SK-N-SH (cell line): ENCODE measurements around the gene FLT1. TPM values are rescaled to one million over a fixed set of nuclear protein-coding genes. Genes with fewer than 3 reads are reported as not detected.

Experiments
- CTCF ChIA-PET: fragments of 300-600, 350-600 bp; formaldehyde crosslinking; extraction: SDS; loops from one replicate; lab custom pipeline; 2021; lab: Yijun Ruan, JAX
- POLR2A ChIA-PET: fragments of 350-600 bp; sonication (Branson Sonifier 250); formaldehyde crosslinking; extraction: SDS; loops from one replicate; lab custom pipeline; 2020; ENCODE audit warnings: antibody characterized with exemption, inconsistent platforms; lab: Yijun Ruan, JAX
- DNase-seq: peaks from one replicate; pipeline ENCODE4 v3.0.0; 2012
- H2AFZ ChIP-seq: fragments of 200-600 bp; sonication (generic); 2 replicates; pipeline ENCODE4 v1.8.1; 2016; ENCODE audit warnings: antibody characterized with exemption, mild to moderate bottlenecking, low read depth
- H3F3A ChIP-seq: fragments of 200-600 bp; sonication (generic); replicated peaks from 2 replicates; pipeline ENCODE3; 2016; ENCODE audit warnings: antibody characterized with exemption, mild to moderate bottlenecking; ENCODE audit not compliant: insufficient read depth
- H3K27ac ChIP-seq, 2 experiments: fragments of 200-500 bp in 1 of 2; fragments of 200-600 bp in 1 of 2; sonication (Bioruptor generic) in 1 of 2; sonication (generic), shearing (Covaris generic) in 1 of 2; 2 replicates each; pipeline versions ENCODE4 v1.5.1 to v1.6.1; 2014 to 2016; ENCODE audit warnings: low read depth in 2 of 2, inconsistent platforms in 1 of 2, low read length in 1 of 2, mild to moderate bottlenecking in 1 of 2, mixed read lengths in 1 of 2
- H3K27me3 ChIP-seq: fragments of 200-600 bp; sonication (generic), shearing (Covaris generic); 2 replicates; pipeline ENCODE4 v1.6.1; 2016; ENCODE audit warnings: mixed run types; ENCODE audit not compliant: insufficient read depth
- H3K36me3 ChIP-seq, 2 experiments: fragments of 200-500 bp in 1 of 2; fragments of 200-600 bp in 1 of 2; sonication (Bioruptor generic) in 1 of 2; sonication (generic) in 1 of 2; replicated peaks in 1 of 2; 2 replicates each; pipeline versions ENCODE3 to v1.5.1; 2014 to 2016; ENCODE audit warnings: low read length in 1 of 2, mild to moderate bottlenecking in 1 of 2; ENCODE audit not compliant: insufficient read depth in 2 of 2, control insufficient read depth in 1 of 2
- H3K4me1 ChIP-seq, 2 experiments: fragments of 200-500 bp in 1 of 2; fragments of 200-600 bp in 1 of 2; sonication (Bioruptor generic) in 1 of 2; sonication (generic), shearing (Covaris generic) in 1 of 2; 2 replicates each; pipeline versions ENCODE4 v1.5.1 to v1.6.1; 2014 to 2016; ENCODE audit warnings: low read depth in 1 of 2, low read length in 1 of 2, mixed run types in 1 of 2; ENCODE audit not compliant: insufficient read depth in 2 of 2, control insufficient read depth in 1 of 2
- H3K4me2 ChIP-seq: fragments of 200-600 bp; sonication (generic), shearing (Covaris generic); 2 replicates; pipeline ENCODE4 v1.6.1; 2017; ENCODE audit warnings: mixed run types
- H3K4me3 ChIP-seq, 2 experiments: fragments of 200-500 bp in 1 of 2; fragments of 200-600 bp in 1 of 2; sonication (Bioruptor generic) in 1 of 2; sonication (generic), shearing (Covaris generic) in 1 of 2; 2 replicates each; pipeline versions ENCODE4 v1.5.1 to v1.8.1; 2014 to 2016; ENCODE audit warnings: low read depth in 2 of 2, inconsistent platforms in 1 of 2, low read length in 1 of 2, mild to moderate bottlenecking in 1 of 2, mixed read lengths in 1 of 2, moderate library complexity in 1 of 2
- H3K79me2 ChIP-seq: fragments of 200-600 bp; sonication (generic); 2 replicates; pipeline ENCODE4 v1.8.1; 2017; ENCODE audit warnings: mild to moderate bottlenecking; ENCODE audit not compliant: insufficient read depth
- H3K9ac ChIP-seq: fragments of 200-600 bp; sonication (generic); 2 replicates; pipeline ENCODE4 v1.6.1; 2017; ENCODE audit warnings: mixed run types
- H3K9me2 ChIP-seq: fragments of 200-600 bp; sonication (generic); 2 replicates; pipeline ENCODE4 v1.6.1; 2017; ENCODE audit warnings: mixed run types
- H3K9me3 ChIP-seq: fragments of 200-600 bp; sonication (generic); 2 replicates; pipeline ENCODE4 v1.6.1; 2017; ENCODE audit warnings: mixed run types, mild to moderate bottlenecking, moderate library complexity
- H4K20me1 ChIP-seq: fragments of 200-600 bp; sonication (generic); 2 replicates; pipeline ENCODE4 v1.6.1; 2017; ENCODE audit warnings: mild to moderate bottlenecking, mixed run types; ENCODE audit not compliant: insufficient read depth
- FOSL2 ChIP-seq: IDR thresholded peaks from 2 replicates; pipeline ENCODE4 v1.4.0; 2012; ENCODE audit warnings: low read depth, mild to moderate bottlenecking, moderate library complexity, borderline replicate concordance
- FOXJ3 ChIP-seq: sonication (generic); formaldehyde crosslinking; IDR thresholded peaks from 2 replicates; pipeline ENCODE4 v1.5.1; 2020; ENCODE audit warnings: mild to moderate bottlenecking, missing genetic modification reagents
- IRF3 ChIP-seq: fragments of 150-350 bp; IDR thresholded peaks from 2 replicates; pipeline ENCODE4 v1.6.1; 2016; ENCODE audit warnings: mild to moderate bottlenecking, low read depth, low read length
- NFIC ChIP-seq: IDR thresholded peaks from 2 replicates; pipeline ENCODE4 v1.4.0; 2012; ENCODE audit warnings: borderline replicate concordance
- NRF1 ChIP-seq: IDR thresholded peaks from 2 replicates; pipeline ENCODE4 v1.6.1; 2012; ENCODE audit warnings: low read depth, mild to moderate bottlenecking, low read length
- POLR2AphosphoS5 ChIP-seq: IDR thresholded peaks from 2 replicates; pipeline ENCODE4 v1.6.1; 2012; ENCODE audit warnings: low read depth, low read length
- REST ChIP-seq: IDR thresholded peaks from 2 replicates; pipeline ENCODE4 v1.6.1; 2012; ENCODE audit warnings: mild to moderate bottlenecking, low read depth, low read length, moderate library complexity
- RFX5 ChIP-seq: IDR thresholded peaks from 2 replicates; pipeline ENCODE4 v1.6.1; 2012; ENCODE audit warnings: mild to moderate bottlenecking, improper control_type of control experiment, low read length
- RXRA ChIP-seq: IDR thresholded peaks from 2 replicates; pipeline ENCODE4 v1.4.0; 2012; ENCODE audit warnings: low read depth, mild to moderate bottlenecking, borderline replicate concordance
- SIN3A ChIP-seq: IDR thresholded peaks from 2 replicates; pipeline ENCODE4 v1.6.1; 2012; ENCODE audit warnings: low read depth, mild to moderate bottlenecking, low read length, moderate library complexity, borderline replicate concordance
- USF2 ChIP-seq: fragments of 150-350 bp; IDR thresholded peaks from 2 replicates; pipeline ENCODE4 v1.6.1; 2017; ENCODE audit warnings: antibody characterized with exemption, low read length, low read depth, borderline replicate concordance
- WGBS: methylation state at CpG from one replicate; pipeline ENCODE4 v1.1.6; 2017; ENCODE audit warnings: low lambda C conversion rate; 5-methylcytosine and 5-hydroxymethylcytosine counted together
- polyA plus RNA-seq, 3 experiments: library from polyadenylated mRNA; depleted of rRNA; stranded (reverse); fragments of >200 nt; gene quantifications; 2 replicates each; pipeline ENCODE4 v1.2.3, GENCODE V29; 2012

The FLT1 gene, protein sequence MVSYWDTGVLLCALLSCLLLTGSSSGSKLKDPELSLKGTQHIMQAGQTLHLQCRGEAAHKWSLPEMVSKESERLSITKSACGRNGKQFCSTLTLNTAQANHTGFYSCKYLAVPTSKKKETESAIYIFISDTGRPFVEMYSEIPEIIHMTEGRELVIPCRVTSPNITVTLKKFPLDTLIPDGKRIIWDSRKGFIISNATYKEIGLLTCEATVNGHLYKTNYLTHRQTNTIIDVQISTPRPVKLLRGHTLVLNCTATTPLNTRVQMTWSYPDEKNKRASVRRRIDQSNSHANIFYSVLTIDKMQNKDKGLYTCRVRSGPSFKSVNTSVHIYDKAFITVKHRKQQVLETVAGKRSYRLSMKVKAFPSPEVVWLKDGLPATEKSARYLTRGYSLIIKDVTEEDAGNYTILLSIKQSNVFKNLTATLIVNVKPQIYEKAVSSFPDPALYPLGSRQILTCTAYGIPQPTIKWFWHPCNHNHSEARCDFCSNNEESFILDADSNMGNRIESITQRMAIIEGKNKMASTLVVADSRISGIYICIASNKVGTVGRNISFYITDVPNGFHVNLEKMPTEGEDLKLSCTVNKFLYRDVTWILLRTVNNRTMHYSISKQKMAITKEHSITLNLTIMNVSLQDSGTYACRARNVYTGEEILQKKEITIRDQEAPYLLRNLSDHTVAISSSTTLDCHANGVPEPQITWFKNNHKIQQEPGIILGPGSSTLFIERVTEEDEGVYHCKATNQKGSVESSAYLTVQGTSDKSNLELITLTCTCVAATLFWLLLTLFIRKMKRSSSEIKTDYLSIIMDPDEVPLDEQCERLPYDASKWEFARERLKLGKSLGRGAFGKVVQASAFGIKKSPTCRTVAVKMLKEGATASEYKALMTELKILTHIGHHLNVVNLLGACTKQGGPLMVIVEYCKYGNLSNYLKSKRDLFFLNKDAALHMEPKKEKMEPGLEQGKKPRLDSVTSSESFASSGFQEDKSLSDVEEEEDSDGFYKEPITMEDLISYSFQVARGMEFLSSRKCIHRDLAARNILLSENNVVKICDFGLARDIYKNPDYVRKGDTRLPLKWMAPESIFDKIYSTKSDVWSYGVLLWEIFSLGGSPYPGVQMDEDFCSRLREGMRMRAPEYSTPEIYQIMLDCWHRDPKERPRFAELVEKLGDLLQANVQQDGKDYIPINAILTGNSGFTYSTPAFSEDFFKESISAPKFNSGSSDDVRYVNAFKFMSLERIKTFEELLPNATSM (N-terminal part only)
- polyA plus RNA-seq (2012; rRNA removed), result 0.20 and 0.41 TPM in 2 replicates
- 0.51 and 0.57 TPM in 2 replicates for polyA plus RNA-seq (2012; cell fraction: cytosol; rRNA removed)
- polyA plus RNA-seq (2012; cell fraction: nucleus; rRNA removed), result 0.31 and 0.42 TPM in 2 replicates

DNA sequence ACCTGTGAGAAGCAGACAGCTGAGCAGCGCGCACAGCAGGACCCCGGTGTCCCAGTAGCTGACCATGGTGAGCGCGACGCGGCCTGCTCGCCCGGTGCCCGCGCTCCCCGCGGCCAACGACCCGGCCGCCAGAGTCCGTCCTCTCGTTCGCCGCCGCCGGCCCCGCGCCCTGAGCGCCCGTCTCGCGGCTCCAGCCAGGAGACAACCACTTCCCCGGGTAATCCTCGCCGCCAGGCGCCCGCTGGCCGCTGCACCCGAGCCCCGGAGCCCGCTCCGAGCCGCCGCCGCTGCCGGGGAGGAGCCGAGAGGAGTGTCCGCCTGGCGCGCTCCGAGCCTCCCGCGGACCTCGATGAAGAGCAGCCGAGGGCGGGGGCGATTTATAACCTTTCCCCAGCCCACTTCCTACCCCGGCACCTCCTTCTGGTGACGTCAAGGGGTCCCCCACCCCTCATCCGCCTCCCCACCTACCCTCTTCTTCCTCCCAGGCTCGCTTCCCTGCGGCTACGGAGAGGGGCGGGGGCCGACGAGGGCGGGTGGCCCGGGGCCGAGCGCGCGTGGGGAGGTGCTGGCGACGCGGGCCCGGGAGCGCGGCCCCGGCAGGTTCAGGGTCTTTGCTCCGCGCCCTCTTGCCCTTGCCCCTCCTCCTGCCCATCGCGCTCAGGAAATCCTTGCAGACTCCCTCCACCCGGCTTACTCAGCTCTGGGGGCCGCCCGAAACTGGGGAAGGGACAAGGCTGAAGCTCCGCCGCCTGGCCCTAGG is at the start of gene FLT1:
FLT1 (minus strand) TSS at position 351 of the 760 bp plus-strand sequence; CDS start at position 66, 285 bp downstream.
- Histone ChIP-seq H3K27ac (no peak within 1 kb of the TSS), H3K4me3 (peak within 1 kb of the TSS; percentile 37 to 58; a peak in 3 of 4 replicates), H3K9ac (no peak within 1 kb of the TSS), H3K79me2 (no peaks in the 10 kb centered on the region), H3K9me3 (no peaks in the 10 kb centered on the region), H3F3A (peaks cover 2% of the 10 kb centered on the region), H3K9me2 (no peaks in the 10 kb centered on the region), H3K4me2 (peak within 1 kb of the TSS; percentile 81), H3K36me3 (no peaks in the 10 kb centered on the region), H3K27me3 (peaks cover 75% of the 10 kb centered on the region), H3K4me1 (no peaks in the 10 kb centered on the region), H2AFZ (0 out of 2 replicates have a peak within 1 kb of the TSS, but pooled peaks have one; percentile 41), H4K20me1 (no peaks in the 10 kb centered on the region)
- peak; percentile 41 for DNase-seq
- ChIA-PET POLR2A (interaction anchor here (0.5 kb wide), 1 partner anchor 92 kb away, joined by 3 read pairs; no protein-coding TSS in a partner anchor), CTCF (no interaction called here)
- WGBS, result 2% methylated on average over 13 of the region's 84 CpGs
- TF ChIP-seq SIN3A (no peak), NRF1 (no peak), RFX5 (no peak), NFIC (no peak), IRF3 (no peak), RXRA (no peak), FOXJ3 (CRISPR knock-in tag) (no peak), REST (no peak), POLR2AphosphoS5 (no peak), USF2 (no peak), FOSL2 (no peak)
